ENCODE data around the gene MACROD2.

DNA sequence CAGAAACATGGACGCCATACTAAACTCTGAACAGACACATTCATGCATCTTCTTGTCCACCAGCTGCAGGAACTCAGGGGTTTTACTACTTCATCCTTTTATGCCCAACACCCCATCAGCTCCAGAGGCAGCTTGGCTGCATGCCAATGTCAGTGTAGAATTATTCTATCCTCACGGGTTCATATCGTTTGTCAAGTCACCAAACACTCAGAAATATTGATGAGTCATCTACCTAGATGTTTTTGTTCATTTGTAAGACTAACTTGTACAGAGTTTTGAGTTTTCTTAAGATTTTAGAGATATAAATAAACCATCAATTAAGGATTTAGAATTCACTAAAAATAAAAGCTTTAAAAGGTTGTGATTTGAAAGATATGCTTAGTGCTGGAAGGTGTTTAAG, 932.8 kb downstream of the MACROD2 start:
- TF ChIP-seq, protein P1, sequence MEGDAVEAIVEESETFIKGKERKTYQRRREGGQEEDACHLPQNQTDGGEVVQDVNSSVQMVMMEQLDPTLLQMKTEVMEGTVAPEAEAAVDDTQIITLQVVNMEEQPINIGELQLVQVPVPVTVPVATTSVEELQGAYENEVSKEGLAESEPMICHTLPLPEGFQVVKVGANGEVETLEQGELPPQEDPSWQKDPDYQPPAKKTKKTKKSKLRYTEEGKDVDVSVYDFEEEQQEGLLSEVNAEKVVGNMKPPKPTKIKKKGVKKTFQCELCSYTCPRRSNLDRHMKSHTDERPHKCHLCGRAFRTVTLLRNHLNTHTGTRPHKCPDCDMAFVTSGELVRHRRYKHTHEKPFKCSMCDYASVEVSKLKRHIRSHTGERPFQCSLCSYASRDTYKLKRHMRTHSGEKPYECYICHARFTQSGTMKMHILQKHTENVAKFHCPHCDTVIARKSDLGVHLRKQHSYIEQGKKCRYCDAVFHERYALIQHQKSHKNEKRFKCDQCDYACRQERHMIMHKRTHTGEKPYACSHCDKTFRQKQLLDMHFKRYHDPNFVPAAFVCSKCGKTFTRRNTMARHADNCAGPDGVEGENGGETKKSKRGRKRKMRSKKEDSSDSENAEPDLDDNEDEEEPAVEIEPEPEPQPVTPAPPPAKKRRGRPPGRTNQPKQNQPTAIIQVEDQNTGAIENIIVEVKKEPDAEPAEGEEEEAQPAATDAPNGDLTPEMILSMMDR (IDR thresholded peaks at IDR 0.05): no peak
- no peak for TF ChIP-seq ZFX (IDR thresholded peaks at IDR 0.05; ENCODE audit: borderline replicate concordance)
